Breast epithelium (tissue), 4 donors: ENCODE data around the gene MAMSTR. TPM values are rescaled to one million over a fixed set of nuclear protein-coding genes. Genes with fewer than 3 reads are reported as not detected.

Experiments
- DNase-seq, 2 donors: peaks; one replicate each; pipeline ENCODE4 v3.0.0-alpha.2; 2019; ENCODE audit warnings: low spot score in 2 of 2
- H3K27ac ChIP-seq, 2 donors: fragments of 200-600 bp; sonication (generic) in 1 of 2; one replicate each; pipeline ENCODE4 v1.5.1; 2016 to 2019; ENCODE audit warnings: mild to moderate bottlenecking in 1 of 2
- H3K27me3 ChIP-seq, 2 donors: fragments of 200-600 bp; sonication (generic) in 1 of 2; one replicate each; pipeline versions ENCODE4 v1.5.1 to v1.6.0; 2017 to 2019; ENCODE audit warnings: control low read depth in 1 of 2, mild to moderate bottlenecking in 1 of 2
- H3K36me3 ChIP-seq: fragments of 200-600 bp; one replicate; pipeline ENCODE4 v1.5.1; 2019
- H3K4me1 ChIP-seq, 2 donors: fragments of 200-600 bp; sonication (generic); one replicate each; pipeline ENCODE4 v1.5.1; 2016 to 2019; ENCODE audit warnings: control low read depth in 1 of 2
- H3K4me3 ChIP-seq, 3 donors: fragments of 200-600 bp; sonication (generic); 1 replicate in 2 of 3; 2 replicates in 1 of 3; pipeline ENCODE4 v1.5.1; 2016 to 2019; ENCODE audit warnings: mild to moderate bottlenecking in 3 of 3, moderate library complexity in 2 of 3
- H3K9me3 ChIP-seq, 2 donors: fragments of 200-600 bp; sonication (generic) in 1 of 2; one replicate each; pipeline ENCODE4 v1.5.1; 2016 to 2019; ENCODE audit warnings: control low read depth in 1 of 2
- POLR2A ChIP-seq: fragments of 450-650 bp; IDR thresholded peaks from one replicate; pipeline ENCODE4 v1.6.1; 2016; ENCODE audit warnings: antibody characterized with exemption, mild to moderate bottlenecking, moderate library complexity
- POLR2AphosphoS5 ChIP-seq, 3 donors: sonication (generic); formaldehyde crosslinking; IDR thresholded peaks; one replicate each; pipeline ENCODE4 v1.6.1; 2017; ENCODE audit warnings: antibody characterized with exemption in 3 of 3
- intact Hi-C: fragments of 100-400 bp; cut with DNase I; formaldehyde crosslinking; loops from one replicate; pipeline ENCODE4 v1.15.1; 2023; ENCODE audit warnings: low total_unique reads
- total RNA-seq, 3 donors: library from RNA; depleted of rRNA; stranded (reverse); fragments of >200 nt; gene quantifications; one replicate each; pipeline ENCODE4 v1.1.0, GENCODE V29; 2016
- TF ChIP-seq, protein P1 (sequence below), 3 donors: fragments of 450-650 bp; IDR thresholded peaks; one replicate each; pipeline ENCODE4 v1.5.1; 2016 to 2017; ENCODE audit warnings: antibody characterized with exemption in 3 of 3, mild to moderate bottlenecking in 3 of 3, moderate library complexity in 3 of 3

MAMSTR gene
- total RNA-seq, 3 donors from 2014 or later = 0.32 to 1.9 (median 1.3) TPM

DNA sequence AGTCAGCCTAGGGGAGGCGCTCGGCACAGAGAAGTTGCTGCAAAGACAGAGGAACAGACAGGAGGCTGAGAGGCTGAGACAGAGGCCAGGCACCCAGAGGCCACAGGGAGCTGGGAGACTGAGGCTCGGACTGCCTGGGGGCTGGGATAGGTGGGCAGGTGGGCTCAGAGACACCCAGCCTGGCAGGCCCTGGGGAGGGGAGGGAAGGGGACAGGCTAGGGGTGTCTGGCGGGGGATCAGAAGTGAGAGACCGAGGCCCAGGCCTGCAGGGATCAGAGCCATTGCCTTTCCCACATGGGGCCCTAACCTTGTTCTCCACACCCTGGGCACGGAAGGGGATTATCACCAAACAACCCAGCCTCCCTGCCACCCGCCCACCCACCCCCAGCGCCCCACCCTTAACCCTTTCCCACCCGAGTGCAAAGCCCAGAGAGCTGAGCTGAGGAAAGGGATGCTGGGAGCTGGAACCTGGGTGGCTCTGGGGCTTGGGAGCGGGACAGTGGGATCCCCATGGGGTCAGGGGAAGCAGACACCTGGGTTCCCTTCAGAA lies 48.0 kb downstream of the MAMSTR start:
- Histone ChIP-seq H3K27me3 (no peaks in the 10 kb centered on the region), H3K4me1 (peaks cover 0 to 7% of the 10 kb centered on the region in 2 donors), H3K4me3 (no peak overlapping the region), H3K36me3 (no peaks in the 10 kb centered on the region), H3K9me3 (no peaks in the 10 kb centered on the region), H3K27ac (no peak overlapping the region)
- no peak for DNase-seq
- no peak for TF ChIP-seq POLR2A
- TF ChIP-seq, protein P1, sequence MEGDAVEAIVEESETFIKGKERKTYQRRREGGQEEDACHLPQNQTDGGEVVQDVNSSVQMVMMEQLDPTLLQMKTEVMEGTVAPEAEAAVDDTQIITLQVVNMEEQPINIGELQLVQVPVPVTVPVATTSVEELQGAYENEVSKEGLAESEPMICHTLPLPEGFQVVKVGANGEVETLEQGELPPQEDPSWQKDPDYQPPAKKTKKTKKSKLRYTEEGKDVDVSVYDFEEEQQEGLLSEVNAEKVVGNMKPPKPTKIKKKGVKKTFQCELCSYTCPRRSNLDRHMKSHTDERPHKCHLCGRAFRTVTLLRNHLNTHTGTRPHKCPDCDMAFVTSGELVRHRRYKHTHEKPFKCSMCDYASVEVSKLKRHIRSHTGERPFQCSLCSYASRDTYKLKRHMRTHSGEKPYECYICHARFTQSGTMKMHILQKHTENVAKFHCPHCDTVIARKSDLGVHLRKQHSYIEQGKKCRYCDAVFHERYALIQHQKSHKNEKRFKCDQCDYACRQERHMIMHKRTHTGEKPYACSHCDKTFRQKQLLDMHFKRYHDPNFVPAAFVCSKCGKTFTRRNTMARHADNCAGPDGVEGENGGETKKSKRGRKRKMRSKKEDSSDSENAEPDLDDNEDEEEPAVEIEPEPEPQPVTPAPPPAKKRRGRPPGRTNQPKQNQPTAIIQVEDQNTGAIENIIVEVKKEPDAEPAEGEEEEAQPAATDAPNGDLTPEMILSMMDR (IDR thresholded peaks at IDR 0.05) = no peak
- no peak for TF ChIP-seq POLR2AphosphoS5 (IDR thresholded peaks at IDR 0.05)
- intact Hi-C loops = no loop called here

DNA sequence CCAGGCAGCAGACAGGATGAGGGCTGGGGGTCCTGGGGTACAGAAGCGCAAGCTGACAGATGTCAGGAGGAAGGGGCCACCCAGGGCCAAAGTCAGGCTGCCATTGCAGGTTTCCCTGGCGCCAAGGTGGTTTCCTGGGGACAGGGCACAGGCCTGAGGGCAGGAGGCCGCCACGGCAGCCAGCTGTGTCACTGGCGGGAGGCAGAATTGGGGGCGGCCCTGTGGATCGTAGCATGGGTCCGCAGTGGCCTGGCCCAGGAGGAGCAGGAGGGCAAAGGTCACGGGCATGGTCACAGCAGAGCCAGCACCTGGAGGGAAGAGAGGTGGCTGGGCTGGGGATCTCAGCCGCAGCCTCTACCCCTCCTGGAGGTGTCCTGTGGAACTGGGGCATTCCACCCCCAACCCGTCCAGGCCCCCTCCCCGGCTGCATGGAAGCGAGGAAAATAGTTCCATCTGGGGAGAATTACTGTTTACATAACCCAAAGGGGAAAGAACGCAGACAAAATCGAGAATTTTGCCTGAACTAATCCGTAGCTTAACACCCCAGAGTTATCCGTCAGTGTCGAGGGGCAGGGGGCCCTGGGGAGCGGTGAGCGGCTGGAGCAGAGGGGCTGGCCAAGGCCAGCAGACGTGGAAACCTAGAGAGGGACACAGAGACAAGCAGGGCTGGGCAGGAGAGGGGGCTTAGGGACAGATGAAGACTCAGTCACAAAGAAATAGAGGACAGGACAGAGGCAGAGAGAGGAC lies 48.7 kb downstream of the MAMSTR start:
- no peaks in the 10 kb centered on the region for H3K27me3 ChIP-seq
- TF ChIP-seq POLR2AphosphoS5 (IDR thresholded peaks at IDR 0.05) (no peak), POLR2A (no peak)
- TF ChIP-seq, protein P1 (IDR thresholded peaks at IDR 0.05) = no peak
- intact Hi-C loops = no loop called here
- no peaks in the 10 kb centered on the region for H3K9me3 ChIP-seq
- no peak overlapping the region for H3K4me3 ChIP-seq
- H3K27ac ChIP-seq = no peak overlapping the region
- DNase-seq = no peak
- H3K4me1 ChIP-seq = peaks cover 0 to 7% of the 10 kb centered on the region in 2 donors
- no peaks in the 10 kb centered on the region for H3K36me3 ChIP-seq

DNA sequence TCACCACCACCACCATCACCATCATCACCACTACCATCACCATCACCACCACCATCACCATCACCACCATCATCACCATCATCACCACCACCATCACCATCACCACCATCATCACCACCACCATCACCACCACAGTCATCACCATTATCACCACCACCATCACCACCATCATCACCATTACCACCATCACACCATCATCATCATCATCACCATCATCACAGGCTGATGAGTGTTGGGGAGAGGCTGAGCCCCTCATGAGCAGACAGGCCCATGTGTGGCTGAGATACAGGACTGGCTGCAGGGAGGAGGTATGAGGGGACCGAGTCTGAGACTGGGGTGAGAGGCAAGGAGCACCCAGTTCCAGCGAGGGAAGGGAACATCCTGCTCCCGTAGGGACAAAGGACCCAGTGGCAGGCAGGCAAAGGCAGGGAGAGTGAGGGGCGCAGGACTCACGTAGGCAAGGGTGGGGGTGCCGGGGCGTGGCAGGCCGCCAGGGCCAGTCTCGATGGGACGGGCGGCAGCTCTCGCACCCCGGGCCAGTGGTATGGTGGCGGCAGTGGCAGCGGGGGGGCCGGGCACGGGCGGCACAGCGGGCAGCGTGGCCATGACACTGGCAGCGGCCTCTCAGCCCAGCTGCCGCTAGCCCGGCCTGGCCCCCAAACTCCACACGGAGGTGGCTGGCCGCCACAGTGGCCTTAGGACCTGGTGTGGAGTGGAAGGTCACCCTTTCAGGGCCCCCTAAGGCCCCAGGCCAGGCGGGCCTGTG lies 49.4 kb downstream of the MAMSTR start:
- no peak overlapping the region for H3K4me3 ChIP-seq
- intact Hi-C loops = no loop called here

DNA sequence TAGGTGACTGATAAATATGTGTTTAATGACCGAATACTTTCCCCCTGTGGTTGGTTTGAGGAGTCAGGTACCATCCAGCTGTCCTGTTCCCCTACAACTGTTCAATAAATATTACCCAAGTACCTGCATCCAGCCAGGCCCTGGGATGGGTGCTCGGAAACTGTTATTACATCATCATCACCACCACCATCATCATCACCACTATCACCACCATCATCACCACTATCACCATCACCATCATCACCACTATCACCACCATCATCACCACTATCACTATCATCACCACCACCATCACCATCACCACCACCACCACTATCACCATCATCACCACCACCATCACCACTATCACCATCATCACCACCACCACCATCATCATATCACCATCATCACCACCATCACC lies 50.8 kb downstream of the MAMSTR start:
- TF ChIP-seq POLR2A (no peak), POLR2AphosphoS5 (IDR thresholded peaks at IDR 0.05) (no peak)
- TF ChIP-seq, protein P1 (IDR thresholded peaks at IDR 0.05) = no peak
- H3K36me3 ChIP-seq = no peaks in the 10 kb centered on the region
- H3K27ac ChIP-seq = no peak overlapping the region
- H3K9me3 ChIP-seq = no peaks in the 10 kb centered on the region
- no peak overlapping the region for H3K4me3 ChIP-seq
- H3K27me3 ChIP-seq = no peaks in the 10 kb centered on the region
- intact Hi-C loops = no loop called here
- DNase-seq = no peak
- no peaks in the 10 kb centered on the region for H3K4me1 ChIP-seq

More for the DNA sequence above, 49.4 kb downstream of the MAMSTR start:
- H3K4me1 ChIP-seq = peaks cover 0 to under 1% of the 10 kb centered on the region in 2 donors
- H3K27ac ChIP-seq = no peak overlapping the region
- no peaks in the 10 kb centered on the region for H3K36me3 ChIP-seq
- no peaks in the 10 kb centered on the region for H3K9me3 ChIP-seq
- TF ChIP-seq, protein P1 (IDR thresholded peaks at IDR 0.05) = no peak
- TF ChIP-seq POLR2AphosphoS5 (IDR thresholded peaks at IDR 0.05) (no peak), POLR2A (no peak)
- H3K27me3 ChIP-seq = no peaks in the 10 kb centered on the region
- DNase-seq = no peak

DNA sequence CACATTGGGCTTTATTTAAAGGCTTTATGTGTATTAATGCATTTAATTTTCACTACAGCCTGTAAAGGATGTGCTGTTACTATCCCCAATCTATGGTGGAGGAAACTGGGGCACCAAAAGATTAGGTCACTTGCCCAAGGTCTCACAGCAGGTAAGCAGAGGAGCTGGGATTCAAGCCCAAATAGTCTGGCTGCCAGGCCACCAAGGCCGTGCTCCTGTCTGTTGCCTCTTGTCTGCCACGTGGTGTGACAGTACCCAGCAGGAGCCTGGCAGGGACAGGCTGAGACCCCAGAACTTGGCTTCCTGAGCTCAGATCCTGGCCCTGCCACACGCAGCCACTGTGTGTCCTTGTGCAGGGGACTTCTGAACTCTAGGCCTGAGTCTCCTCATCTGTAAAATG lies 51.2 kb downstream of the MAMSTR start:
- Histone ChIP-seq H3K9me3 (no peaks in the 10 kb centered on the region), H3K27ac (no peak overlapping the region), H3K4me1 (no peaks in the 10 kb centered on the region), H3K36me3 (no peaks in the 10 kb centered on the region), H3K4me3 (no peak overlapping the region), H3K27me3 (no peaks in the 10 kb centered on the region)
- DNase-seq = no peak
- TF ChIP-seq, protein P1 (IDR thresholded peaks at IDR 0.05) = no peak
- TF ChIP-seq POLR2A (no peak), POLR2AphosphoS5 (IDR thresholded peaks at IDR 0.05) (no peak)
- intact Hi-C loops = no loop called here
